GM23338 (cell line): Measurements from ENCODE around the gene NSD1. TPM values are rescaled to one million over a fixed set of nuclear protein-coding genes. Genes with fewer than 3 reads are reported as not detected.

Experiments
- EZH2 ChIP-seq: fragments of 200-600 bp; sonication (generic); IDR thresholded peaks from one replicate; pipeline ENCODE4 v1.8.0; 2017; ENCODE audit warnings: antibody characterized with exemption, mild to moderate bottlenecking, low read depth; ENCODE audit not compliant: unreplicated experiment
- EZH2phosphoT487 ChIP-seq: fragments of 200-600 bp; sonication (generic); IDR thresholded peaks from one replicate; pipeline ENCODE4 v1.8.1; 2018; ENCODE audit warnings: antibody characterized with exemption; ENCODE audit not compliant: unreplicated experiment
- POLR2AphosphoS5 ChIP-seq: IDR thresholded peaks from 2 replicates; pipeline ENCODE4 v1.6.1; 2016; ENCODE audit warnings: antibody characterized with exemption, low read depth
- STAT1 ChIP-seq: IDR thresholded peaks from one replicate; pipeline ENCODE4 v1.6.1; 2016; ENCODE audit warnings: antibody characterized with exemption; ENCODE audit not compliant: unreplicated experiment
- polyA plus RNA-seq: library from polyadenylated mRNA; unstranded; fragments of >200 nt; fragmentation: Nextera tagmentation; extraction: Ambion mirVana; gene quantifications from 2 replicates; pipeline ENCODE4 v1.2.1, GENCODE V29; 2016
- total RNA-seq: library from RNA; depleted of rRNA; stranded (reverse); fragments of >200 nt; shearing (Covaris generic); gene quantifications from 2 replicates; pipeline ENCODE4 v1.2.3, GENCODE V29; 2014
- TF ChIP-seq, protein P1 (sequence below): fragments of 250-450 bp; sonication (Bioruptor Pico); IDR thresholded peaks from 2 replicates; pipeline ENCODE4 v1.5.0; 2020; ENCODE audit warnings: mild to moderate bottlenecking, moderate library complexity
- TF ChIP-seq, protein P2 (sequence below), 2 experiments: fragments of 200-600 bp in 1 of 2; sonication (generic) in 1 of 2; conservative IDR thresholded peaks; 2 replicates each; pipeline versions ENCODE4 v1.5.1 to v1.6.1; 2016 to 2017; ENCODE audit warnings: antibody characterized with exemption in 2 of 2, low read depth in 2 of 2, mild to moderate bottlenecking in 2 of 2, moderate library complexity in 1 of 2
- TF ChIP-seq, protein P3 (sequence below): IDR thresholded peaks from one replicate; pipeline ENCODE4 v1.6.1; 2018; ENCODE audit warnings: antibody characterized with exemption; ENCODE audit not compliant: unreplicated experiment

Gene NSD1
- total and polyA plus RNA-seq, 2 experiments from 2014 or later, result 96.4 to 106 TPM

DNA sequence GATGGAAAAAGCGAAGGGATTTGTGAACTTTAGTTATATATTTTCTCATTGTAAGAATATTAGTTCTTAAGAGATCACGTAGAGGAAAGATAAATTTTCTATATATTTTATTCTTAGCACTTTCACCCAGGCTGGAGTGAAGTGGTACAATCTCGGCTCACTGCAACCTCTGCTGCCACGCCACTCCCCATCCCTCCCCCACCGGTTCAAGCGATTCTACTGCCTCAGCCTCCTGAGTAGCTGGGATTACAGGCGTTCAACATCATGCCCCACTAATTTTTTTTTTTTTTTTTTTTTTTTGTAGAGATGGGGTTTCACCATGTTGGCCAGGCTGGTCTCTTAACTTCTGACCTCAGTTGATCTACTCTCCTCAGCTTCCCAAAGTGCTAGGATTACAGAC lies 127.4 kb downstream of the NSD1 start (continued):
- TF ChIP-seq, protein P1, sequence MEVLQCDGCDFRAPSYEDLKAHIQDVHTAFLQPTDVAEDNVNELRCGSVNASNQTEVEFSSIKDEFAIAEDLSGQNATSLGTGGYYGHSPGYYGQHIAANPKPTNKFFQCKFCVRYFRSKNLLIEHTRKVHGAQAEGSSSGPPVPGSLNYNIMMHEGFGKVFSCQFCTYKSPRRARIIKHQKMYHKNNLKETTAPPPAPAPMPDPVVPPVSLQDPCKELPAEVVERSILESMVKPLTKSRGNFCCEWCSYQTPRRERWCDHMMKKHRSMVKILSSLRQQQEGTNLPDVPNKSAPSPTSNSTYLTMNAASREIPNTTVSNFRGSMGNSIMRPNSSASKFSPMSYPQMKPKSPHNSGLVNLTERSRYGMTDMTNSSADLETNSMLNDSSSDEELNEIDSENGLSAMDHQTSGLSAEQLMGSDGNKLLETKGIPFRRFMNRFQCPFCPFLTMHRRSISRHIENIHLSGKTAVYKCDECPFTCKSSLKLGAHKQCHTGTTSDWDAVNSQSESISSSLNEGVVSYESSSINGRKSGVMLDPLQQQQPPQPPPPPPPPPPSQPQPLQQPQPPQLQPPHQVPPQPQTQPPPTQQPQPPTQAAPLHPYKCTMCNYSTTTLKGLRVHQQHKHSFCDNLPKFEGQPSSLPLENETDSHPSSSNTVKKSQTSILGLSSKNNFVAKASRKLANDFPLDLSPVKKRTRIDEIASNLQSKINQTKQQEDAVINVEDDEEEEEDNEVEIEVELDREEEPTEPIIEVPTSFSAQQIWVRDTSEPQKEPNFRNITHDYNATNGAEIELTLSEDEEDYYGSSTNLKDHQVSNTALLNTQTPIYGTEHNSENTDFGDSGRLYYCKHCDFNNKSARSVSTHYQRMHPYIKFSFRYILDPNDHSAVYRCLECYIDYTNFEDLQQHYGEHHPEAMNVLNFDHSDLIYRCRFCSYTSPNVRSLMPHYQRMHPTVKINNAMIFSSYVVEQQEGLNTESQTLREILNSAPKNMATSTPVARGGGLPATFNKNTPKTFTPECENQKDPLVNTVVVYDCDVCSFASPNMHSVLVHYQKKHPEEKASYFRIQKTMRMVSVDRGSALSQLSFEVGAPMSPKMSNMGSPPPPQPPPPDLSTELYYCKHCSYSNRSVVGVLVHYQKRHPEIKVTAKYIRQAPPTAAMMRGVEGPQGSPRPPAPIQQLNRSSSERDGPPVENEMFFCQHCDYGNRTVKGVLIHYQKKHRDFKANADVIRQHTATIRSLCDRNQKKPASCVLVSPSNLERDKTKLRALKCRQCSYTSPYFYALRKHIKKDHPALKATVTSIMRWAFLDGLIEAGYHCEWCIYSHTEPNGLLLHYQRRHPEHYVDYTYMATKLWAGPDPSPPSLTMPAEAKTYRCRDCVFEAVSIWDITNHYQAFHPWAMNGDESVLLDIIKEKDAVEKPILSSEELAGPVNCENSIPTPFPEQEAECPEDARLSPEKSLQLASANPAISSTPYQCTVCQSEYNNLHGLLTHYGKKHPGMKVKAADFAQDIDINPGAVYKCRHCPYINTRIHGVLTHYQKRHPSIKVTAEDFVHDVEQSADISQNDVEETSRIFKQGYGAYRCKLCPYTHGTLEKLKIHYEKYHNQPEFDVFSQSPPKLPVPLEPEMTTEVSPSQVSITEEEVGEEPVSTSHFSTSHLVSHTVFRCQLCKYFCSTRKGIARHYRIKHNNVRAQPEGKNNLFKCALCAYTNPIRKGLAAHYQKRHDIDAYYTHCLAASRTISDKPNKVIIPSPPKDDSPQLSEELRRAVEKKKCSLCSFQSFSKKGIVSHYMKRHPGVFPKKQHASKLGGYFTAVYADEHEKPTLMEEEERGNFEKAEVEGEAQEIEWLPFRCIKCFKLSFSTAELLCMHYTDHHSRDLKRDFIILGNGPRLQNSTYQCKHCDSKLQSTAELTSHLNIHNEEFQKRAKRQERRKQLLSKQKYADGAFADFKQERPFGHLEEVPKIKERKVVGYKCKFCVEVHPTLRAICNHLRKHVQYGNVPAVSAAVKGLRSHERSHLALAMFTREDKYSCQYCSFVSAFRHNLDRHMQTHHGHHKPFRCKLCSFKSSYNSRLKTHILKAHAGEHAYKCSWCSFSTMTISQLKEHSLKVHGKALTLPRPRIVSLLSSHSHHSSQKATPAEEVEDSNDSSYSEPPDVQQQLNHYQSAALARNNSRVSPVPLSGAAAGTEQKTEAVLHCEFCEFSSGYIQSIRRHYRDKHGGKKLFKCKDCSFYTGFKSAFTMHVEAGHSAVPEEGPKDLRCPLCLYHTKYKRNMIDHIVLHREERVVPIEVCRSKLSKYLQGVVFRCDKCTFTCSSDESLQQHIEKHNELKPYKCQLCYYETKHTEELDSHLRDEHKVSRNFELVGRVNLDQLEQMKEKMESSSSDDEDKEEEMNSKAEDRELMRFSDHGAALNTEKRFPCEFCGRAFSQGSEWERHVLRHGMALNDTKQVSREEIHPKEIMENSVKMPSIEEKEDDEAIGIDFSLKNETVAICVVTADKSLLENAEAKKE (CRISPR knock-in tag), result no peak
- TF ChIP-seq POLR2AphosphoS5 (no peak), STAT1 (no peak), EZH2 (no peak), EZH2phosphoT487 (no peak)
- TF ChIP-seq, protein P2, sequence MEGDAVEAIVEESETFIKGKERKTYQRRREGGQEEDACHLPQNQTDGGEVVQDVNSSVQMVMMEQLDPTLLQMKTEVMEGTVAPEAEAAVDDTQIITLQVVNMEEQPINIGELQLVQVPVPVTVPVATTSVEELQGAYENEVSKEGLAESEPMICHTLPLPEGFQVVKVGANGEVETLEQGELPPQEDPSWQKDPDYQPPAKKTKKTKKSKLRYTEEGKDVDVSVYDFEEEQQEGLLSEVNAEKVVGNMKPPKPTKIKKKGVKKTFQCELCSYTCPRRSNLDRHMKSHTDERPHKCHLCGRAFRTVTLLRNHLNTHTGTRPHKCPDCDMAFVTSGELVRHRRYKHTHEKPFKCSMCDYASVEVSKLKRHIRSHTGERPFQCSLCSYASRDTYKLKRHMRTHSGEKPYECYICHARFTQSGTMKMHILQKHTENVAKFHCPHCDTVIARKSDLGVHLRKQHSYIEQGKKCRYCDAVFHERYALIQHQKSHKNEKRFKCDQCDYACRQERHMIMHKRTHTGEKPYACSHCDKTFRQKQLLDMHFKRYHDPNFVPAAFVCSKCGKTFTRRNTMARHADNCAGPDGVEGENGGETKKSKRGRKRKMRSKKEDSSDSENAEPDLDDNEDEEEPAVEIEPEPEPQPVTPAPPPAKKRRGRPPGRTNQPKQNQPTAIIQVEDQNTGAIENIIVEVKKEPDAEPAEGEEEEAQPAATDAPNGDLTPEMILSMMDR (conservative IDR thresholded peaks at IDR 0.05; ENCODE audit: low read depth in 2 of 2), result no peak
- TF ChIP-seq, protein P3, sequence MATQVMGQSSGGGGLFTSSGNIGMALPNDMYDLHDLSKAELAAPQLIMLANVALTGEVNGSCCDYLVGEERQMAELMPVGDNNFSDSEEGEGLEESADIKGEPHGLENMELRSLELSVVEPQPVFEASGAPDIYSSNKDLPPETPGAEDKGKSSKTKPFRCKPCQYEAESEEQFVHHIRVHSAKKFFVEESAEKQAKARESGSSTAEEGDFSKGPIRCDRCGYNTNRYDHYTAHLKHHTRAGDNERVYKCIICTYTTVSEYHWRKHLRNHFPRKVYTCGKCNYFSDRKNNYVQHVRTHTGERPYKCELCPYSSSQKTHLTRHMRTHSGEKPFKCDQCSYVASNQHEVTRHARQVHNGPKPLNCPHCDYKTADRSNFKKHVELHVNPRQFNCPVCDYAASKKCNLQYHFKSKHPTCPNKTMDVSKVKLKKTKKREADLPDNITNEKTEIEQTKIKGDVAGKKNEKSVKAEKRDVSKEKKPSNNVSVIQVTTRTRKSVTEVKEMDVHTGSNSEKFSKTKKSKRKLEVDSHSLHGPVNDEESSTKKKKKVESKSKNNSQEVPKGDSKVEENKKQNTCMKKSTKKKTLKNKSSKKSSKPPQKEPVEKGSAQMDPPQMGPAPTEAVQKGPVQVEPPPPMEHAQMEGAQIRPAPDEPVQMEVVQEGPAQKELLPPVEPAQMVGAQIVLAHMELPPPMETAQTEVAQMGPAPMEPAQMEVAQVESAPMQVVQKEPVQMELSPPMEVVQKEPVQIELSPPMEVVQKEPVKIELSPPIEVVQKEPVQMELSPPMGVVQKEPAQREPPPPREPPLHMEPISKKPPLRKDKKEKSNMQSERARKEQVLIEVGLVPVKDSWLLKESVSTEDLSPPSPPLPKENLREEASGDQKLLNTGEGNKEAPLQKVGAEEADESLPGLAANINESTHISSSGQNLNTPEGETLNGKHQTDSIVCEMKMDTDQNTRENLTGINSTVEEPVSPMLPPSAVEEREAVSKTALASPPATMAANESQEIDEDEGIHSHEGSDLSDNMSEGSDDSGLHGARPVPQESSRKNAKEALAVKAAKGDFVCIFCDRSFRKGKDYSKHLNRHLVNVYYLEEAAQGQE, result no peak
